Osteocyte (in vitro differentiated cells): ENCODE data around the gene DNAJC16. TPM values are rescaled to one million over a fixed set of nuclear protein-coding genes. Genes with fewer than 3 reads are reported as not detected.

Source experiments
- DNase-seq: peaks from one replicate; pipeline ENCODE4 v3.0.0; 2021; ENCODE audit warnings: mixed read lengths; ENCODE audit not compliant: unreplicated experiment; ENCODE audit errors: extremely low spot score
- H3K27ac Mint-ChIP-seq: one replicate; pipeline ENCODE4 v1.8.0; 2021; ENCODE audit warnings: mild to moderate bottlenecking, mixed read lengths; ENCODE audit not compliant: unreplicated experiment
- H3K27me3 Mint-ChIP-seq: one replicate; pipeline ENCODE4 v1.8.0; 2021; ENCODE audit warnings: mixed read lengths; ENCODE audit not compliant: unreplicated experiment
- H3K36me3 Mint-ChIP-seq: one replicate; pipeline ENCODE4 v1.8.0; 2021; ENCODE audit warnings: mixed read lengths; ENCODE audit not compliant: unreplicated experiment
- H3K4me1 Mint-ChIP-seq: one replicate; pipeline ENCODE4 v1.8.0; 2021; ENCODE audit warnings: mixed read lengths; ENCODE audit not compliant: unreplicated experiment
- H3K4me3 Mint-ChIP-seq: one replicate; pipeline ENCODE4 v1.8.0; 2021; ENCODE audit warnings: mild to moderate bottlenecking, moderate library complexity, mixed read lengths; ENCODE audit not compliant: unreplicated experiment
- H3K9me3 Mint-ChIP-seq: one replicate; pipeline ENCODE4 v1.8.0; 2021; ENCODE audit warnings: mixed read lengths; ENCODE audit not compliant: unreplicated experiment
- total RNA-seq: library from RNA; stranded (reverse); gene quantifications from 2 replicates; pipeline ENCODE4 v1.2.1, GENCODE V29; 2021
- TF ChIP-seq, protein P1 (sequence below): fragments of 200-600 bp; sonication (generic); IDR thresholded peaks from 2 replicates; pipeline ENCODE4 v1.5.0; 2021; ENCODE audit warnings: antibody characterized with exemption, mild to moderate bottlenecking, moderate library complexity

DNAJC16 gene
- total RNA-seq, 1 donor from 2014 or later = 20.8 TPM

DNA sequence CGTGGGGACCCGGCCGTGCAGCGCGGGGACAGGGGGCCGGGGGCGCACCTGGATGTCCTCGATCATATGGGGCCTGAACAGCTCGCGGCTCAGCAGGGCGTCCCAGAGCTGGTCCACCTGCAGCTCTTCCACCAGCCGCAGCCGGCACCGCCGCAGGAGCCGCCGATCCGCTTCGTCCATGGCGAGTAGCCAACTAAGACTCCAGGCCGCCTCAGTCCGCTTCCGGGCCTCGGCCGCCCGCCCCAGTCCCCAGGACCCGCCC, 2.7 kb upstream of the DNAJC16 start, which contains the start of gene CASP9:
Gene CASP9 (minus strand): TSS at position 195 of the 262 bp plus-strand sequence. CDS start 15 bp downstream, at position 180.
- TF ChIP-seq, protein P1, sequence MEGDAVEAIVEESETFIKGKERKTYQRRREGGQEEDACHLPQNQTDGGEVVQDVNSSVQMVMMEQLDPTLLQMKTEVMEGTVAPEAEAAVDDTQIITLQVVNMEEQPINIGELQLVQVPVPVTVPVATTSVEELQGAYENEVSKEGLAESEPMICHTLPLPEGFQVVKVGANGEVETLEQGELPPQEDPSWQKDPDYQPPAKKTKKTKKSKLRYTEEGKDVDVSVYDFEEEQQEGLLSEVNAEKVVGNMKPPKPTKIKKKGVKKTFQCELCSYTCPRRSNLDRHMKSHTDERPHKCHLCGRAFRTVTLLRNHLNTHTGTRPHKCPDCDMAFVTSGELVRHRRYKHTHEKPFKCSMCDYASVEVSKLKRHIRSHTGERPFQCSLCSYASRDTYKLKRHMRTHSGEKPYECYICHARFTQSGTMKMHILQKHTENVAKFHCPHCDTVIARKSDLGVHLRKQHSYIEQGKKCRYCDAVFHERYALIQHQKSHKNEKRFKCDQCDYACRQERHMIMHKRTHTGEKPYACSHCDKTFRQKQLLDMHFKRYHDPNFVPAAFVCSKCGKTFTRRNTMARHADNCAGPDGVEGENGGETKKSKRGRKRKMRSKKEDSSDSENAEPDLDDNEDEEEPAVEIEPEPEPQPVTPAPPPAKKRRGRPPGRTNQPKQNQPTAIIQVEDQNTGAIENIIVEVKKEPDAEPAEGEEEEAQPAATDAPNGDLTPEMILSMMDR = no peak
- Mint-ChIP-seq H3K4me3 (peak within 1 kb of the TSS; percentile 94), H3K27ac (peak within 1 kb of the TSS; percentile 100), H3K27me3 (no peaks in the 10 kb centered on the region), H3K4me1 (peaks cover 36% of the 10 kb centered on the region), H3K36me3 (no peaks in the 10 kb centered on the region), H3K9me3 (no peaks in the 10 kb centered on the region)
- DNase-seq = no peak

DNA sequence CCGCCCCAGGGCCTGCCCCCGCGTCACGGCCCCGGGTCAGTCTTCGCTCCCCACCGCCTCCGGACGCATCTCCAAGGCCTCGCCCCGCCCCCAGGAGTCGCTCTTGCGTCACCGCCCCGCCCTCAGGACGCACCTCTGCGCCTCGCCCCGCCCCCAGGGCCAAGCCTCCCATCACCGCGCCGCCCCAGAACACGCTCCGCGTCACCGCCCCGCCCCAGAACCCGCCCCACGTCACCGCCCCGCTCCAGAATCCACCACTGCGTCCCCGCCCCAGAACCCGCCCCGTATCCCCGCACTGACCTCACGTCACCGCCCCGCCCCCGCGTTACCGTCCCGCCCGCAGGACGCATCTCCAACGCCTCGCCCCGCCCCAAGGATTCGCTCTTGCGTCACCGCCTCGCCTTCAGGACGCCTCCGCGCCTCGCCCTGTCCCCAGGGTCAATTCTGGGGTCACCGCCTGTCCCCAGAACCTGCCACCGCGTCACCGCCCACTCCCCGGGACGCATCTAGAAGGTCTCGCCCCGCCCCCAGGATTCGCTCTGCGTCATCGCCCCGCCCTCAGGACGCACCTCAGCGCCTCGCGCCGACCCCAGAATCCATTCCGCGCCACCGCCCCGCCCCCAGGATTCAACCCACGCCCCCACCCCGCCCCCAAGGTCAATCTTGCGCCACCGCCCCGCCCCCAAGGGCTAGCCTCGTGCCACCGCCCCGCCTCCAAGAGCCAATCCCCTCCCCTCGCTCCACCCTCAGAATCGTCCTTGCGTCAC, 2.2 kb upstream of the DNAJC16 start:
- peak; percentile 100 for DNase-seq
- TF ChIP-seq, protein P1 = no peak
- Mint-ChIP-seq H3K4me1 (peaks cover 38% of the 10 kb centered on the region), H3K9me3 (no peaks in the 10 kb centered on the region), H3K4me3 (peak overlapping the region; percentile 94), H3K27ac (peak overlapping the region; percentile 100), H3K27me3 (no peaks in the 10 kb centered on the region), H3K36me3 (no peaks in the 10 kb centered on the region)

DNA sequence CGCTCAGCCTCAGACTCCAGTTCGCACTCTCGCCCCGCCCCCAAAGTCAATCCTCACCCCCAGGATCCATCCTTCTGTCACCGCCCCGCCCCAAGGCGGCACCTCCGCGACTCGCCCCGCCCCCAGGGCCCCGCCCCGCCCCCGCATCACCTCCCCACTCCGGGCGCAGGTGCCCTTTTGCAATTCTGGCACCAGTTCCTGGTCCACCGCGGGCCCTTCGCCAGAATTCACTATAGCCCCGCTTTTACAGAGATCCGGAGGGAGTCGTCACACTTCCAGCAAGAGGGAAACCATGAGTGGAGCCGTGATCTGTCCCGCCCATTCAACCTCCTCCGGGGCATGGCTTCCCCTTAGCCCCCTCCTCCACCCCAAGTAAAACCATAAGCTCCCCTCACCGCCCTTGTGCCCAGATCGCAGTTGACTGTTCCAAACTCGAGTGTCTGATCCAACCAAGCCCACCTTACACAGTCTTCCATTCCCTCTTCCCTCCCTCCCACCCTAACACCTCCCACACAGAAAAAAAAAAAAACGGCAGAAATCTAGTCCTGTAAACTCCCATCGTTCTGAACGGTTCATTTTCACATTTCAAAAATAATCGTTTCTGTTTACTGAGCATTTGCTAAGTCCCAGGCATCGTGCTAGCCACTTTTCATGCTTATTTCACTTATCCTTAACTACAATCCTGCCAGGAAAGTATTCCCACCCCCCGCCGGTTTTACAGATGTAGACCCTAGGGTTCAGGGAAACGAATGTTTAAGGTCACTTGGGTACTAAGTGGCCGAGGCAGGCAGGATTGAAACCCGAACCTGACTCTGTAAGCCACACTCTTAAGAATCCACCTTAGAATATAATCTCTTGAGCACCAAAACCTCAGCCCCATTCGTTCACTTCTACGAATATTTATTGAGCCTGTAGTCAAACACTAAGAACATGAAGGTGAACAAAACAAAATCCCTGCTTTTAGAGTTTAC, 1.3 kb upstream of the DNAJC16 start:
- H3K36me3 Mint-ChIP-seq = peaks cover 2% of the 10 kb centered on the region
- peaks cover 38% of the 10 kb centered on the region for H3K4me1 Mint-ChIP-seq
- peak overlapping the region; percentile 94 for H3K4me3 Mint-ChIP-seq
- no peak for DNase-seq
- H3K27ac Mint-ChIP-seq = peak overlapping the region; percentile 100
- no peaks in the 10 kb centered on the region for H3K27me3 Mint-ChIP-seq
- TF ChIP-seq, protein P1 = no peak
- H3K9me3 Mint-ChIP-seq = no peaks in the 10 kb centered on the region

DNA sequence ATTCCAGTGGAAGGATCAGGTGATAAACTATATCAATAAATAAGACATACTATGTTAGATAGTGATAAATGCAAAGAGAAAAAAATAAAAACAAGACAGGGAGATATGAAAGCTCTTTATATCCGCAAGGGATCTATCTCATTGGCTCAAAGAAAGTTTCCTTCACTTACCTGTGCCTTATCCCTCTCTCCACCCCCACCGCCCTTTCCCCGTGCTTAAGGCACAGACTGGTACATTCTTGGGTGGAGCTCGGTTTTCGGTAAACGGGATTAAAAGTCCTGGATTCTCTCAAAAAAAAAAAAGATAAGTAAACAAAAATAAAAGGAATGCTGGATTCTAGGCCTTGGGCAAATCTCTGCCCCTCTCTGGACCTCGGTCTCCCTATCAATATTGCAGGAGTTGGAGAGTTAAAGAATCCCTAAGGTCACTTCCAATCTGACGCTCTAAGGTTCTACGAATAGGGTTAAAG, 593 bp upstream of the DNAJC16 start:
- H3K4me3 Mint-ChIP-seq = peak overlapping the region; percentile 94
- TF ChIP-seq, protein P1 = no peak
- no peak for DNase-seq

DNA sequence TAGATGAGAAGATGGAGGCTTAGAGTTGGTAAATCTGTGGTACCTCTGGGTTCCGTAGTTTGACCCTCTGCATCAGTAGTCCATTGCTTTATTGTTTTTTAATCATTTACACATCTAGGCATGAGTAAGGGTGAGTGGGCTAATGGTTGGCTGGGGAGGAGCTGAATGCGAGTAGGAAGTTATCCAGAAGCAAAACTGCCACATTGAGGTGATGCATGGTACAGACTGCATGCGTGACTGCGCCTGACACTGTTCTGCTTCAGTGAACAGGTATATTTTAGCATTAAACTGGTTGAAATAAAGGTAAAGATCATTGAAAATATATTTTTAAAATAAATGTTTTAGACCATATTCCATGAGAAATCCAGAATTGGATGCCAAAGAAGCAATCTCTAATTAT, 4.4 kb downstream of the DNAJC16 start:
- no peaks in the 10 kb centered on the region for H3K9me3 Mint-ChIP-seq
- peaks cover 23% of the 10 kb centered on the region for H3K4me1 Mint-ChIP-seq
- TF ChIP-seq, protein P1 = no peak
- no peaks in the 10 kb centered on the region for H3K27me3 Mint-ChIP-seq
- no peak overlapping the region for H3K27ac Mint-ChIP-seq
- no peak overlapping the region for H3K4me3 Mint-ChIP-seq
- DNase-seq = no peak
- peaks cover 12% of the 10 kb centered on the region for H3K36me3 Mint-ChIP-seq

More for the DNA sequence above, 593 bp upstream of the DNAJC16 start:
- Mint-ChIP-seq H3K4me1 (peaks cover 38% of the 10 kb centered on the region), H3K27me3 (no peaks in the 10 kb centered on the region), H3K9me3 (no peaks in the 10 kb centered on the region), H3K36me3 (peaks cover 2% of the 10 kb centered on the region), H3K27ac (peak overlapping the region; percentile 100)
